ENCODE data around the gene CHMP3.

CHMP3 gene

DNA sequence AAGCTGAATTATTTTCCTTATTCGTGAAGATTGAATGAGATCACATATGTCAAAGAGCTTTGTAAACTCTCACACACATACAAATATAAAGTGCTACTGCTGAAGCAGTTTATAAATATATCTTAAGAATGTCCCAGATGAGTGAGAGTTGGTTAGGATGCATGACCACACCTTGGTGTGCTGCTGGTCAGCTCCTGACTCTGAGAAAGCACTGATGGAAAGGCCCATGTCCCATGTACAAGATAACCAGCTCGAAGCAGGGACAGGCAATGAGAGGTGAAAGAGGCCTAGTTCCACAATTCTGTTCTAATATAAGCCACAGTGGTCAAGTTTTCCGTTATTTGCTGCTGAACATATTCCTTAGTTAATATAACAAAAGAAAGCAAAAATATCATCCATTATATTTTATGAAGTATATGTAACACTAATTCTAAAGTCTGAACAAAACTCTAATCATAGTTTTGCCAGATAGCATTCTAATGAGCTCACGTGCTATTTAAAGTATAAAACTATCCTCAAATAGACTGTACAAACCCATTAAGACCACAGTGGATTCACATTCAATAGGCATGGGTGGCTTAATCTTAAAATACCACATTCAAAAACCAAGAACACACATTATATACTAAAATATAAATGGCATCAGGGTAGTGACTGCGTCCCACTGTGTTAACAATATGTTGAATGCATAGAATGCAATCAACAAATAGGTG lies 49.1 kb downstream of the CHMP3 start:
- TF ChIP-seq, protein P1, sequence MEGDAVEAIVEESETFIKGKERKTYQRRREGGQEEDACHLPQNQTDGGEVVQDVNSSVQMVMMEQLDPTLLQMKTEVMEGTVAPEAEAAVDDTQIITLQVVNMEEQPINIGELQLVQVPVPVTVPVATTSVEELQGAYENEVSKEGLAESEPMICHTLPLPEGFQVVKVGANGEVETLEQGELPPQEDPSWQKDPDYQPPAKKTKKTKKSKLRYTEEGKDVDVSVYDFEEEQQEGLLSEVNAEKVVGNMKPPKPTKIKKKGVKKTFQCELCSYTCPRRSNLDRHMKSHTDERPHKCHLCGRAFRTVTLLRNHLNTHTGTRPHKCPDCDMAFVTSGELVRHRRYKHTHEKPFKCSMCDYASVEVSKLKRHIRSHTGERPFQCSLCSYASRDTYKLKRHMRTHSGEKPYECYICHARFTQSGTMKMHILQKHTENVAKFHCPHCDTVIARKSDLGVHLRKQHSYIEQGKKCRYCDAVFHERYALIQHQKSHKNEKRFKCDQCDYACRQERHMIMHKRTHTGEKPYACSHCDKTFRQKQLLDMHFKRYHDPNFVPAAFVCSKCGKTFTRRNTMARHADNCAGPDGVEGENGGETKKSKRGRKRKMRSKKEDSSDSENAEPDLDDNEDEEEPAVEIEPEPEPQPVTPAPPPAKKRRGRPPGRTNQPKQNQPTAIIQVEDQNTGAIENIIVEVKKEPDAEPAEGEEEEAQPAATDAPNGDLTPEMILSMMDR (IDR thresholded peaks at IDR 0.05; ENCODE audit: insufficient read depth, low read depth, low read length, missing control alignments): no peak
- no peak for DNase-seq (ENCODE audit: low read depth)
- H3K4me3 ChIP-seq (ENCODE audit: low read depth, low read length): no peak overlapping the region

DNA sequence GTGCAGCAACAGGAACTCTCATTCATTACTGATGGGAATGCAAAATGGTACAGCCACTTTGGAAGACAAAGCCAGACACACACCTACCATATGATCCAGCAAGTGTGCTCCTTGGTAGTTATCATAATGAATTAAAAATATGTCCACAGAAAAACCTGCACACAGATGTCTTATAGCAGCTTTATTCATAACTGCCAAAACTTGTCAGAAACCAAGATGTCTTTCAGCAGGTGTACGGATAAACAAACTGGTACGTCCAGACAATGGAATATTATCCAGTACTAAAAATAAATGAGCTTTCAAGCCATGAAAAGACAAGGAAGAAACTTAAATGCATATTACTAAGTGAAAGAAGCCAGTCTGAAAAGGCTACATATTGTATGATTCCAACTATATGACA lies 50.4 kb downstream of the CHMP3 start:
- TF ChIP-seq, protein P1 (IDR thresholded peaks at IDR 0.05; ENCODE audit: insufficient read depth, low read depth, low read length, missing control alignments): no peak
- DNase-seq (ENCODE audit: low read depth): no peak
- H3K4me3 ChIP-seq (ENCODE audit: low read depth, low read length): no peak overlapping the region

- no peak overlapping the region for H3K4me3 ChIP-seq (ENCODE audit: low read depth, low read length)
- DNase-seq (ENCODE audit: low read depth): no peak
- TF ChIP-seq, protein P1 (IDR thresholded peaks at IDR 0.05; ENCODE audit: insufficient read depth, low read depth, low read length, missing control alignments): no peak
These were observed 51.2 kb downstream of the CHMP3 start for GRCh38 chr2:86512034-86512433.

- no peak for DNase-seq (ENCODE audit: low read depth)
- no peak overlapping the region for H3K4me3 ChIP-seq (ENCODE audit: low read depth, low read length)
- TF ChIP-seq, protein P1 (IDR thresholded peaks at IDR 0.05; ENCODE audit: insufficient read depth, low read depth, low read length, missing control alignments): no peak
These were observed 52.8 kb downstream of the CHMP3 start for GRCh38 chr2:86510436-86510933.

DNA sequence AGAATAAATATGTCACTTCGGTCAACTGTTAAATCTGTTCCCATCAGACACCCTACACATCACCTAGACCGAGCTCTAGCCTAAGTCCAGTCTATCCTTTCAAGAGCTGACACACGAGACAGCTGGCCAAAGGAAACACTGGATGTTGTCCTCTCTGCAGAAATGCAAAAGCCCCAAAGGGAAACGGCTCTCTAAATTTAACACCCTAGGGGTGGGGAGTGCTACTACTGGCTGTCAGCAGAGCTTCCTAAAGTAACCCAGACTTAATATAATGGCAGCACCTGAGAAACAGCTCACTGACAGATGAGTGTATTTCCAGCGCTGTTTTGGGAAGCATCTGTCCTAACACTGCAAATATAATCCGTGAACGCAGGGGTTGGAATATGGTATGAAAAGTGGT lies 55.6 kb downstream of the CHMP3 start:
- TF ChIP-seq, protein P1 (IDR thresholded peaks at IDR 0.05; ENCODE audit: insufficient read depth, low read depth, low read length, missing control alignments): no peak
- no peak overlapping the region for H3K4me3 ChIP-seq (ENCODE audit: low read depth, low read length)
- no peak for DNase-seq (ENCODE audit: low read depth)

- no peak for DNase-seq (ENCODE audit: low read depth)
- TF ChIP-seq, protein P1 (IDR thresholded peaks at IDR 0.05; ENCODE audit: insufficient read depth, low read depth, low read length, missing control alignments): no peak
- H3K4me3 ChIP-seq (ENCODE audit: low read depth, low read length): no peak overlapping the region
These were observed 62.7 kb downstream of the CHMP3 start for GRCh38 chr2:86500325-86501083.
